Ovary (tissue), 9 donors: Measurements from ENCODE around the gene RASL12. TPM values are rescaled to one million over a fixed set of nuclear protein-coding genes. Genes with fewer than 3 reads are reported as not detected.
A peak's percentile ranks its signal among the peaks of the same experiment; 100 is the strongest.

Experiments
- DNase-seq, 5 donors: peaks; one replicate each; pipeline ENCODE4 v3.0.0-alpha.2; 2019 to 2020
- H3K27ac ChIP-seq, 2 donors: fragments of 200-600 bp; one replicate each; pipeline versions ENCODE4 v1.5.1 to v1.8.0; 2019 to 2022
- H3K27me3 ChIP-seq: fragments of 200-600 bp; one replicate; pipeline ENCODE4 v1.8.0; 2022
- H3K36me3 ChIP-seq: fragments of 200-600 bp; sonication (generic); one replicate; pipeline ENCODE4 v1.5.1; 2019
- H3K4me1 ChIP-seq: one replicate; pipeline ENCODE4 v1.8.1; 2013; ENCODE audit warnings: mild to moderate bottlenecking, moderate library complexity; ENCODE audit not compliant: insufficient read depth
- H3K4me3 ChIP-seq: fragments of 200-600 bp; sonication (generic); one replicate; pipeline ENCODE4 v1.5.1; 2017
- H3K9me3 ChIP-seq, 2 donors: fragments of 200-600 bp in 1 of 2; sonication (generic) in 1 of 2; one replicate each; pipeline versions ENCODE4 v1.5.1 to v1.8.1; 2013 to 2019; ENCODE audit warnings: mild to moderate bottlenecking in 1 of 2, moderate library complexity in 1 of 2
- EP300 ChIP-seq: sonication (generic); formaldehyde crosslinking; IDR thresholded peaks from one replicate; pipeline ENCODE4 v1.6.1; 2017; ENCODE audit warnings: antibody characterized with exemption
- POLR2A ChIP-seq: fragments of 450-650 bp; IDR thresholded peaks from one replicate; pipeline ENCODE4 v1.6.1; 2017; ENCODE audit warnings: antibody characterized with exemption, mild to moderate bottlenecking, moderate library complexity
- WGBS, 3 donors: extraction: QIAGEN DNeasy Blood & Tissue Kit in 1 of 3; methylation state at CpG; one replicate each; pipeline versions ENCODE4 v1.1.5 to v1.1.7; 2013 to 2017; 5-methylcytosine and 5-hydroxymethylcytosine counted together
- intact Hi-C, 4 donors: fragments of 100-400 bp; cut with DNase I; formaldehyde crosslinking; loops; one replicate each; pipeline versions ENCODE4 v1.11.0 to v1.15.1; 2022 to 2023
- polyA plus RNA-seq, 2 donors: library from polyadenylated mRNA; stranded (reverse); fragments of 200-250 nt in 1 of 2; fragments of 350-450 nt in 1 of 2; fragmentation: Illumina TruSeq in 1 of 2; extraction: RNeasy Lipid Tissue Mini Kit (QIAGEN cat#74804) in 1 of 2; gene quantifications; one replicate each; pipeline ENCODE4 v1.2.3, GENCODE V29; 2013 to 2014
- total RNA-seq, 7 donors: library from RNA; depleted of rRNA in 2 of 7; stranded (reverse); fragments of >200 nt in 2 of 7; fragmentation: NEBNext Ultra II Directional in 3 of 7; extraction: Animal tissue kit (Norgen Biotek cat#: 25700) in 3 of 7; gene quantifications; one replicate each; pipeline versions ENCODE4 v1.1.0 to v1.2.4, GENCODE V29; 2016 to 2023
- TF ChIP-seq, protein P1 (sequence below), 3 donors: fragments of 450-650 bp in 2 of 3; fragments of 200-600 bp in 1 of 3; IDR thresholded peaks; one replicate each; pipeline versions ENCODE4 v1.5.1 to v1.8.0; 2016 to 2022; ENCODE audit warnings: antibody characterized with exemption in 3 of 3, mild to moderate bottlenecking in 1 of 3
- donor health status: DM: no; HTN: no; CAD: no; lungs with moderate emphysema.
- donor health status: DM: no; HTN: no; CAD: no.
- donor health status: Bipolar disorder and iron deficiency.
- donor health status: DM: yes; HTN: yes; CAD: no.
- donor health status: DM: no; HTN: no; CAD: no.
- donor health status: DM: yes; HTN: yes; CAD: no.

RASL12 gene
- total and polyA plus RNA-seq, 9 donors = 4.8 to 31.1 (median 17.4) TPM

DNA sequence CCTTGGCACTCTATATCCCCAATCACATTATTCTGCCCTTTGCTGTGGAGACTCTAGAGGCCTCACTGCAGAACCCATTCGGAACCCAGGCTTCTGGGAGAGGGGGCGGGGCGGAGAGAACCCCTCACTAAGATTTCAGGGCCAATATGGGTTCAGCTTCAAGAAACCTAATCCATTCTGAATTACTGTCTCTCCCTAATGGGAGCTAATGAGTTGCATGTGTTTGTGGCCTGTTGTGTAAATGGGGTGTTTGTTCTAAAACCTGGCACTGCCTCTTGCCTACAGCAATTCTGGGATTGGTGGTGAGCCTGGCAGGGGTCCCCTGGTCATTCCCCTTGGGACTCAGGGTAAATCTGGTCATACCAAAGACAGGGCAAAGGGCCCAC is 605 bp upstream of the RASL12 start:
- Histone ChIP-seq H3K27ac (peak overlapping the region; percentile 76 to 77), H3K4me3 (peak overlapping the region; percentile 59), H3K9me3 (no peaks in the 10 kb centered on the region), H3K4me1 (peaks cover 18% of the 10 kb centered on the region), H3K27me3 (no peaks in the 10 kb centered on the region), H3K36me3 (no peaks in the 10 kb centered on the region)
- WGBS, 3 donors = 64 to 81% (median 73%) methylated on average over 3 of the region's 3 CpGs
- no peak for DNase-seq
- TF ChIP-seq POLR2A = no peak
- intact Hi-C loops = no loop called here

DNA sequence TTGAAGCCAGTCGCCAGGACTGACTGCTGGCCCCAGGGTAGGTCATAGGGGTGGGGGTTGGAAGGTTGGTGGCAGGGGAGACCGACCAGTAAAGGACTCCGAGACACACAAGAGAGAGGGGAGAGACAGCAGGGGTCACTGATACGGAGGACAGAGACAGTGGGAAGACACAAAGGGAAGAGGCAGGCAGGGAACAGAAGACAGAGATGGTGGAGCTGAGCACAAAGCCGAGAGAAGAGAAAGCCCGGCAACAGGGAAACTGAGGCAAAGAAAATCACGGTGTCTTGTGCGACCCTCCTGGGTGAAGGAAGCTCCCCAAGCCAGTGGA is 510 bp downstream of the RASL12 start:
- peak overlapping the region; percentile 59 for H3K4me3 ChIP-seq
- TF ChIP-seq, protein P1, sequence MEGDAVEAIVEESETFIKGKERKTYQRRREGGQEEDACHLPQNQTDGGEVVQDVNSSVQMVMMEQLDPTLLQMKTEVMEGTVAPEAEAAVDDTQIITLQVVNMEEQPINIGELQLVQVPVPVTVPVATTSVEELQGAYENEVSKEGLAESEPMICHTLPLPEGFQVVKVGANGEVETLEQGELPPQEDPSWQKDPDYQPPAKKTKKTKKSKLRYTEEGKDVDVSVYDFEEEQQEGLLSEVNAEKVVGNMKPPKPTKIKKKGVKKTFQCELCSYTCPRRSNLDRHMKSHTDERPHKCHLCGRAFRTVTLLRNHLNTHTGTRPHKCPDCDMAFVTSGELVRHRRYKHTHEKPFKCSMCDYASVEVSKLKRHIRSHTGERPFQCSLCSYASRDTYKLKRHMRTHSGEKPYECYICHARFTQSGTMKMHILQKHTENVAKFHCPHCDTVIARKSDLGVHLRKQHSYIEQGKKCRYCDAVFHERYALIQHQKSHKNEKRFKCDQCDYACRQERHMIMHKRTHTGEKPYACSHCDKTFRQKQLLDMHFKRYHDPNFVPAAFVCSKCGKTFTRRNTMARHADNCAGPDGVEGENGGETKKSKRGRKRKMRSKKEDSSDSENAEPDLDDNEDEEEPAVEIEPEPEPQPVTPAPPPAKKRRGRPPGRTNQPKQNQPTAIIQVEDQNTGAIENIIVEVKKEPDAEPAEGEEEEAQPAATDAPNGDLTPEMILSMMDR (IDR thresholded peaks at IDR 0.05) = no peak
- no peak for TF ChIP-seq EP300
- TF ChIP-seq POLR2A = no peak
- WGBS, 3 donors = 3 to 8% (median 7%) methylated on average over 8 of the region's 8 CpGs
- peaks cover 17% of the 10 kb centered on the region for H3K4me1 ChIP-seq
- intact Hi-C loops = no loop called here
- no peaks in the 10 kb centered on the region for H3K9me3 ChIP-seq
- no peak for DNase-seq
- no peaks in the 10 kb centered on the region for H3K27me3 ChIP-seq
- H3K36me3 ChIP-seq = no peaks in the 10 kb centered on the region
- peak overlapping the region; percentile 76 to 77 for H3K27ac ChIP-seq

DNA sequence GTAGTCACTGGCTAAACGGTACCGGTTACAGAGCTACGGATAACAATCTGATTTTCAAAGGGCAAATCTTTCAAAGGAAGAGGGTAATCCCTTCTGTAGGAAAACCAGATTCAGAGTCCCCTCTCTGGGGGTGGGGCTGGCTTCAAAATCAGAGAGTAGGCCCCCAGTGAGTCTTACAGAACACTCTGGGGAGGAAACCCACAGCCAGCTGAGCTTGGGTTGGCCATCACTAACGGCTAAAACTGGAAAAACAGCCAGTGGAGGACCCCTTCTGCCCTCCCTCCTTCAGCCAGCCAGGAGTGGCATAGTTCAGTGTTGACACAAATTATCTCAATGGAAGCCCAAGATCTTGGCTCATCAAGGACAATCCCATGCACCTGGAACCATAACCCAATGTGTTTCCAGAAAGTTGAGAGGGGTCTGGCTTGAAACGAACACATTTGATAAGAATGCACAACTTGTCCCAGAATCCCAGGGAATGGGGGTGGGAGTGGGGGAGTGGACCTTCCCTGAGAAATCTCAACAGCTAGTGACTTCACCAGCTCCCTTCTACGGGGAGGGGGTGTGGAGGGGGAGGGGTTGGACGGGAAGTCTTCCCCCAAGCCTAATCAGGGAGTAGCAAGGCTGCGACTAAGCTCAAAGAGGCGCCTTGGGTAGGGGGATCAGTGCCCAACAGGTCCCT is 1.0 kb downstream of the RASL12 start:
- intact Hi-C loops = no loop called here
- no peaks in the 10 kb centered on the region for H3K9me3 ChIP-seq
- H3K4me3 ChIP-seq = peak overlapping the region; percentile 59
- 15 to 20% (median 19%) methylated on average over 9 of the region's 9 CpGs for WGBS, 3 donors
- peak overlapping the region; percentile 76 to 77 for H3K27ac ChIP-seq
- H3K4me1 ChIP-seq = peaks cover 13% of the 10 kb centered on the region
- H3K36me3 ChIP-seq = no peaks in the 10 kb centered on the region
- peak; percentile 62 to 84 (median 77) for DNase-seq
- H3K27me3 ChIP-seq = no peaks in the 10 kb centered on the region
- TF ChIP-seq EP300 (no peak), POLR2A (no peak)
- TF ChIP-seq, protein P1 (IDR thresholded peaks at IDR 0.05) = no peak

DNA sequence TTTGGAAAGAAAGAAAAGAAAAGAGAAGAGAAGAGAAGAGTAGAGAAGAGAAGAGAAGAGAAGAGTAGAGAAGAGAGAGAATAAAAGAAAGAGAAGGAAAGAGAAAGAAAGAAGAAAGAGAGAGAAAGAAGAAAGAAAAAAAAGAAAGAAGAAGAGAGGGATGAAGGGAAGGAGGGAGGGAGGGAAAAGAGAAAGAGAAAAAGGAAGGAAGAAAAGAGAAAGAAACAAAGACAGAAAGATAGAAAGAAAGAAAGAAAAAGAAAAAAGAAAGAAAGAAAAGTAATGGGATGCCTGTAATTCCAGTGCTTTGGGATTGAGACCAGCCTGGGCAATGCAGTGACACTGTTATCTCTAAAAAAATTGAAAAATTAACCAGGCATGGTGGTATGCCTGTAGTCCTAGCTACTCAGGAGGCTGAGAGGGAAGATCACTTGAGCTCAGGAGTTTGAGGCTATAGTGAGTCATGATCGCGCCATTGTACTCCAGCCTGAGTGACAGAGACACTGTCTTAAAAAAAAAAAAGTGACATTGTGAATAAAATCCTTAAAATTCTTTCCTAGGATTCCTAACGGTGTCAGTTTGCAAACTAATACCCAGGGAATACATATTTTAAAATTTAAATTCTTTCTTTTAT is 1.7 kb downstream of the RASL12 start:
- no peak for DNase-seq
- H3K27ac ChIP-seq = peak overlapping the region; percentile 9 to 22
- H3K36me3 ChIP-seq = no peaks in the 10 kb centered on the region
- no peaks in the 10 kb centered on the region for H3K9me3 ChIP-seq
- 40 to 58% (median 51%) methylated on average over 3 of the region's 3 CpGs for WGBS, 3 donors
- peak overlapping the region; percentile 59 for H3K4me3 ChIP-seq
- H3K4me1 ChIP-seq = peaks cover 11% of the 10 kb centered on the region
- H3K27me3 ChIP-seq = no peaks in the 10 kb centered on the region
- TF ChIP-seq POLR2A = no peak
- TF ChIP-seq, protein P1 (IDR thresholded peaks at IDR 0.05) = no peak
- TF ChIP-seq EP300 = no peak
- intact Hi-C loops = no loop called here

DNA sequence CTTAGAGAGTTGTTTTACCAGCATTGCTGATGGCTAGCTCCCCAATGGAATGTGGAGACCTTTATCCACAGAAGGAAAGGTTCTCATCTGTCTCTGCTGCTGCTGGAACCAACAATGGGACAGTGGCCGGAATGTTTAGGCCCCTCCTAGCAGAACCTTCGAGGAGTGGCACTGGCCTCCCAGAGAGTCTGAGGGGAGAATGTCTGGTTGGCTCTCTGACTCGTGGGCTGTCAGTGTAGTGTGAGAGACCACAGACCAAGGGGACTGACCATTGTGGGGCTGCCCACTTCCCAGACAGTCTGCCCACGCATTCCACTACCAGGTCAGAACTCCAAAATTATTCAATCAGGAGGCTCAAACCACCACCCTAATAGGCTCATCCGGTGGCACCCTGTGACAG is 5.1 kb downstream of the RASL12 start:
- WGBS, 3 donors = 64 to 70% (median 67%) methylated on average over 5 of the region's 5 CpGs
- H3K4me1 ChIP-seq = peaks cover 3% of the 10 kb centered on the region

More for the DNA sequence above, 5.1 kb downstream of the RASL12 start:
- no peak for TF ChIP-seq POLR2A
- TF ChIP-seq, protein P1 (IDR thresholded peaks at IDR 0.05) = no peak
- TF ChIP-seq EP300 = no peak
- H3K4me3 ChIP-seq = no peak overlapping the region
- H3K36me3 ChIP-seq = no peaks in the 10 kb centered on the region
- no peak for DNase-seq
- H3K27me3 ChIP-seq = no peaks in the 10 kb centered on the region
- intact Hi-C loops = no loop called here
- H3K27ac ChIP-seq = no peak overlapping the region
- no peaks in the 10 kb centered on the region for H3K9me3 ChIP-seq
